IMR-90 (cell line): ENCODE data around the gene CIITA. TPM values are rescaled to one million over a fixed set of nuclear protein-coding genes. Genes with fewer than 3 reads are reported as not detected.

Source experiments
- ATAC-seq: fragments of 200-7000 bp; cut with Tn5 transposase; 2 replicates; pipeline ENCODE4 v1.9.1; 2020; ENCODE audit warnings: low read depth, mild to moderate bottlenecking, moderate library complexity
- BruUV-seq: library from RNA; stranded (reverse); fragments of 400-500 nt; replicated peaks from 2 replicates; lab custom pipeline; 2021; lab: Mats Ljungman, UMichigan
- CTCF ChIA-PET: fragments of 300-600 bp; formaldehyde crosslinking; extraction: SDS; loops from one replicate; lab custom pipeline; 2021; ENCODE audit warnings: antibody characterized with exemption; lab: Yijun Ruan, JAX
- POLR2A ChIA-PET: fragments of 300-600 bp; sonication (Branson Sonifier 250); formaldehyde crosslinking; loops from one replicate; lab custom pipeline; 2022; ENCODE audit warnings: antibody characterized with exemption; ENCODE audit not compliant: unreplicated experiment; lab: Charles Lee
- DNase-seq: peaks from one replicate; pipeline ENCODE4 v3.0.0; 2013
- H2AFZ ChIP-seq: replicated peaks from 2 replicates; pipeline ENCODE3; 2013; ENCODE audit warnings: low read length, mild to moderate bottlenecking; ENCODE audit not compliant: poor library complexity
- H2AK5ac ChIP-seq: 2 replicates; pipeline ENCODE4 v1.6.1; 2013; ENCODE audit warnings: low read depth, low read length, inconsistent platforms
- H2AK9ac ChIP-seq: replicated peaks from 2 replicates; pipeline ENCODE3; 2013; ENCODE audit warnings: mild to moderate bottlenecking, low read depth, low read length, moderate library complexity; ENCODE audit not compliant: poor library complexity
- H2BK120ac ChIP-seq: 2 replicates; pipeline ENCODE4 v1.6.1; 2013; ENCODE audit warnings: low read depth, low read length, inconsistent platforms
- H2BK15ac ChIP-seq: 3 replicates; pipeline ENCODE4 v1.6.1; 2013; ENCODE audit warnings: low read depth, low read length, inconsistent platforms
- H2BK20ac ChIP-seq: 2 replicates; pipeline ENCODE4 v1.6.1; 2013; ENCODE audit warnings: low read depth, mild to moderate bottlenecking, inconsistent platforms, low read length, moderate library complexity
- H2BK5ac ChIP-seq: 2 replicates; pipeline ENCODE4 v1.6.1; 2013; ENCODE audit warnings: mild to moderate bottlenecking, low read depth, low read length, inconsistent platforms; ENCODE audit not compliant: poor library complexity, severe bottlenecking
- H3K14ac ChIP-seq: replicated peaks from 2 replicates; pipeline ENCODE4 v1.6.1; 2013; ENCODE audit warnings: low read depth, low read length, inconsistent platforms
- H3K18ac ChIP-seq: 2 replicates; pipeline ENCODE4 v1.6.1; 2013; ENCODE audit warnings: low read depth, low read length, control low read depth
- H3K23ac ChIP-seq: 2 replicates; pipeline ENCODE4 v1.6.1; 2013; ENCODE audit warnings: low read depth, low read length, inconsistent platforms
- H3K27ac ChIP-seq: 2 replicates; pipeline ENCODE4 v1.5.1; 2013; ENCODE audit warnings: mild to moderate bottlenecking, control low read depth, low read length; ENCODE audit not compliant: insufficient read depth
- H3K27me3 ChIP-seq: 2 replicates; pipeline ENCODE4 v1.6.1; 2013; ENCODE audit warnings: low read length; ENCODE audit not compliant: control insufficient read depth, insufficient read depth
- H3K36me3 ChIP-seq: 2 replicates; pipeline ENCODE4 v1.6.1; 2013; ENCODE audit warnings: low read length, mixed read lengths; ENCODE audit not compliant: control insufficient read depth, insufficient read depth
- H3K4ac ChIP-seq: 2 replicates; pipeline ENCODE4 v1.6.1; 2013; ENCODE audit warnings: low read depth, low read length, inconsistent platforms
- H3K4me1 ChIP-seq: 2 replicates; pipeline ENCODE4 v1.6.1; 2013; ENCODE audit warnings: low read length, mixed read lengths; ENCODE audit not compliant: control insufficient read depth, insufficient read depth
- H3K4me2 ChIP-seq: 2 replicates; pipeline ENCODE4 v1.6.1; 2013; ENCODE audit warnings: low read depth, mild to moderate bottlenecking, control low read depth, low read length, moderate library complexity
- H3K4me3 ChIP-seq: 2 replicates; pipeline ENCODE4 v1.5.1; 2013; ENCODE audit warnings: low read depth, mild to moderate bottlenecking, control low read depth, low read length, moderate library complexity; ENCODE audit not compliant: insufficient read depth
- H3K56ac ChIP-seq: 2 replicates; pipeline ENCODE4 v1.6.1; 2013; ENCODE audit warnings: low read length, inconsistent platforms; ENCODE audit not compliant: insufficient read depth; ENCODE audit errors: extremely low read depth
- H3K79me1 ChIP-seq, 2 experiments: 2 replicates each; pipeline ENCODE4 v1.6.1; 2013; ENCODE audit warnings: low read length in 2 of 2, inconsistent platforms in 1 of 2, low read depth in 1 of 2
- H3K9ac ChIP-seq: 2 replicates; pipeline ENCODE4 v1.6.1; 2013; ENCODE audit warnings: low read depth, low read length, control low read depth
- H3K9me1 ChIP-seq: 2 replicates; pipeline ENCODE4 v1.6.1; 2013; ENCODE audit warnings: low read length, inconsistent platforms; ENCODE audit not compliant: insufficient read depth
- H3K9me3 ChIP-seq: 2 replicates; pipeline ENCODE4 v1.6.1; 2013; ENCODE audit warnings: low read length; ENCODE audit not compliant: control insufficient read depth, insufficient read depth
- H4K20me1 ChIP-seq: 2 replicates; pipeline ENCODE4 v1.6.1; 2013; ENCODE audit warnings: low read length, inconsistent platforms; ENCODE audit not compliant: insufficient read depth
- H4K5ac ChIP-seq: 2 replicates; pipeline ENCODE4 v1.6.1; 2013; ENCODE audit warnings: mild to moderate bottlenecking, low read depth, low read length, control low read depth
- H4K8ac ChIP-seq, 2 experiments: 2 replicates each; pipeline ENCODE4 v1.6.1; 2013; ENCODE audit warnings: low read depth in 2 of 2, low read length in 2 of 2, control low read depth in 1 of 2, inconsistent platforms in 1 of 2
- H4K91ac ChIP-seq: 2 replicates; pipeline ENCODE4 v1.6.1; 2013; ENCODE audit warnings: low read depth, low read length, inconsistent platforms; ENCODE audit not compliant: insufficient read depth
- BHLHE40 ChIP-seq: fragments of 150-350 bp; IDR thresholded peaks from 2 replicates; pipeline ENCODE4 v1.6.1; 2016; ENCODE audit warnings: mild to moderate bottlenecking, low read depth, low read length
- CEBPB ChIP-seq: IDR thresholded peaks from 2 replicates; pipeline ENCODE4 v1.6.1; 2012; ENCODE audit warnings: low read depth, low read length, improper control_type of control experiment
- CHD1 ChIP-seq: IDR thresholded peaks from 2 replicates; pipeline ENCODE4 v1.6.1; 2012; ENCODE audit warnings: low read depth, low read length, improper control_type of control experiment
- FOS ChIP-seq: fragments of 150-350 bp; IDR thresholded peaks from 2 replicates; pipeline ENCODE4 v1.6.1; 2016; ENCODE audit warnings: low read depth, low read length
- MAFK ChIP-seq: IDR thresholded peaks from 2 replicates; pipeline ENCODE4 v1.6.1; 2012; ENCODE audit warnings: low read depth, low read length, improper control_type of control experiment
- MAZ ChIP-seq: IDR thresholded peaks from 2 replicates; pipeline ENCODE4 v1.6.1; 2012; ENCODE audit warnings: low read depth, mild to moderate bottlenecking, low read length, improper control_type of control experiment, moderate library complexity, borderline replicate concordance
- MXI1 ChIP-seq: IDR thresholded peaks from 2 replicates; pipeline ENCODE4 v1.6.1; 2012; ENCODE audit warnings: low read depth, mild to moderate bottlenecking, low read length, moderate library complexity, borderline replicate concordance
- NFE2L2 ChIP-seq: fragments of 150-350 bp; IDR thresholded peaks from 2 replicates; pipeline ENCODE4 v1.6.1; 2016; ENCODE audit warnings: low read depth, mild to moderate bottlenecking, low read length
- POLR2A ChIP-seq: IDR thresholded peaks from 2 replicates; pipeline ENCODE4 v1.6.1; 2012; ENCODE audit warnings: mild to moderate bottlenecking, low read depth, low read length
- RAD21 ChIP-seq: IDR thresholded peaks from 2 replicates; pipeline ENCODE4 v1.6.1; 2012; ENCODE audit warnings: low read length, improper control_type of control experiment
- RCOR1 ChIP-seq: IDR thresholded peaks from 2 replicates; pipeline ENCODE4 v1.6.1; 2012; ENCODE audit warnings: mild to moderate bottlenecking, low read length, improper control_type of control experiment; ENCODE audit not compliant: insufficient replicate concordance
- RFX5 ChIP-seq: IDR thresholded peaks from 2 replicates; pipeline ENCODE4 v1.8.0; 2012; ENCODE audit warnings: low read depth, mild to moderate bottlenecking, low read length, moderate library complexity
- SMC3 ChIP-seq: fragments of 150-350 bp; IDR thresholded peaks from 2 replicates; pipeline ENCODE4 v1.6.1; 2016; ENCODE audit warnings: low read depth, mild to moderate bottlenecking, antibody characterized with exemption, low read length, moderate library complexity
- WGBS, 2 experiments: methylation state at CpG; one replicate each; pipeline versions ENCODE4 v1.1.5 to v1.1.7; 2013; ENCODE audit warnings: missing lambda C conversion rate in 2 of 2; ENCODE audit not compliant: insufficient read length in 1 of 2; ENCODE audit errors: extremely low coverage in 2 of 2; 5-methylcytosine and 5-hydroxymethylcytosine counted together
- dilution Hi-C: fragments of 300-500 bp; cut with HindIII; formaldehyde crosslinking; loops from one replicate; pipeline ENCODE4 v1.14.3; 2018; ENCODE audit warnings: low sequenced_read_pairs; ENCODE audit not compliant: unreplicated experiment
- in situ Hi-C: fragments of 300-500 bp; cut with MboI; formaldehyde crosslinking; loops from 3 replicates; pipeline ENCODE4 v1.14.3; 2019; ENCODE audit warnings: low sequenced_read_pairs, inconsistent platforms, mixed read lengths
- intact Hi-C: fragments of 100-400 bp; cut with micrococcal nuclease; formaldehyde crosslinking; loops from 2 replicates; pipeline ENCODE4 v1.10.0; 2022
- polyA plus RNA-seq, 3 experiments: library from polyadenylated mRNA; depleted of rRNA; stranded (reverse); fragments of >200 nt; gene quantifications; 2 replicates each; pipeline ENCODE4 v1.2.3, GENCODE V29; 2012; ENCODE audit warnings: low replicate concordance in 1 of 3
- total RNA-seq: library from RNA; depleted of rRNA; stranded (reverse); fragments of >200 nt; gene quantifications from 2 replicates; pipeline ENCODE4 v1.2.3, GENCODE V29; 2012
- TF ChIP-seq, protein P1 (sequence below): fragments of 150-350 bp; IDR thresholded peaks from 2 replicates; pipeline ENCODE4 v1.6.1; 2016; ENCODE audit warnings: low read depth, mild to moderate bottlenecking, low read length, moderate library complexity, borderline replicate concordance
- TF ChIP-seq, protein P2 (sequence below): fragments of 150-350 bp; IDR thresholded peaks from 2 replicates; pipeline ENCODE4 v1.6.1; 2017; ENCODE audit warnings: mild to moderate bottlenecking, antibody characterized with exemption, low read length, low read depth
- TF ChIP-seq, protein P3 (sequence below): conservative IDR thresholded peaks from 2 replicates; pipeline ENCODE4 v1.5.1; 2012; ENCODE audit warnings: mild to moderate bottlenecking, low read depth, low read length, improper control_type of control experiment

Gene CIITA
- total and polyA plus RNA-seq, 2 of the 4 experiments (the other 2 are of a cell fraction): 0.10 TPM; not detected in 1

DNA sequence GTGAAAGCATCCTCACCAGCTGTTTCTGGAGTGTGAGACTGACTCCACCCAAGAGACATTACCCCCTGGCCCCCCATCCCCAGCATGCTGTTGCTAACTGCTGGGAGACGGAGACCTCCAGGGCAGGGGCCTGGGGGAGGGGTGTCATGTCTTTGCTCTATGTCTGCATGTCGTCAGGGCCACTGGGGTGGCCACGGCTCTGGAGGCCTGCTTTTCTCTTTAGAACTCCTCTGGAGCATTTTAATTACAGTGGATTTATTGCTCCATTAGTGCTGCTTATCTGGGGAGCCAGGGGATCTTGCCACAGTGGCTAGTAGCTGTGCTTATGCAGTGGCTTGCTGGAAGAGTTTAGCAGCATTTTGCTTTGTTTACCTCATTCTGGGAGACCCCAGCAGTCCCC is 99.6 kb downstream of the CIITA start:
- Histone ChIP-seq H3K9ac (no peak overlapping the region), H2BK20ac (no peak overlapping the region), H2AK9ac (no peak overlapping the region), H3K4ac (no peak overlapping the region), H3K9me3 (no peaks in the 10 kb centered on the region), H3K4me2 (no peak overlapping the region), H4K91ac (no peak overlapping the region), H3K9me1 (peaks cover 7% of the 10 kb centered on the region), H4K8ac (no peak overlapping the region), H3K27ac (no peak overlapping the region), H3K27me3 (no peaks in the 10 kb centered on the region), H3K79me1 (peaks cover 3 to 13% of the 10 kb centered on the region in 2 experiments; a peak in 2 of 4 replicates), H4K5ac (no peak overlapping the region), H4K20me1 (no peaks in the 10 kb centered on the region), H3K36me3 (peaks cover 17% of the 10 kb centered on the region), H2AFZ (no peak overlapping the region), H3K4me3 (no peak overlapping the region), H3K14ac (no peak overlapping the region), H3K18ac (no peak overlapping the region), H2BK120ac (no peak overlapping the region), H2BK5ac (no peak overlapping the region), H3K56ac (no peak overlapping the region), H2AK5ac (no peak overlapping the region), H3K23ac (no peak overlapping the region), H3K4me1 (peaks cover 18% of the 10 kb centered on the region), H2BK15ac (no peak overlapping the region)
- no peak for ATAC-seq
- POLR2A ChIA-PET: no interaction called here
- DNase-seq: no peak
- dilution Hi-C loops (no loop called here), intact Hi-C loops (no loop called here), in situ Hi-C loops (no loop called here)
- WGBS, 2 experiments: no CpG with 5 or more reads among the region's 3 CpGs
- no peak for TF ChIP-seq RCOR1
- no peak for TF ChIP-seq MXI1
- no peak for TF ChIP-seq MAZ
- TF ChIP-seq, protein P1, sequence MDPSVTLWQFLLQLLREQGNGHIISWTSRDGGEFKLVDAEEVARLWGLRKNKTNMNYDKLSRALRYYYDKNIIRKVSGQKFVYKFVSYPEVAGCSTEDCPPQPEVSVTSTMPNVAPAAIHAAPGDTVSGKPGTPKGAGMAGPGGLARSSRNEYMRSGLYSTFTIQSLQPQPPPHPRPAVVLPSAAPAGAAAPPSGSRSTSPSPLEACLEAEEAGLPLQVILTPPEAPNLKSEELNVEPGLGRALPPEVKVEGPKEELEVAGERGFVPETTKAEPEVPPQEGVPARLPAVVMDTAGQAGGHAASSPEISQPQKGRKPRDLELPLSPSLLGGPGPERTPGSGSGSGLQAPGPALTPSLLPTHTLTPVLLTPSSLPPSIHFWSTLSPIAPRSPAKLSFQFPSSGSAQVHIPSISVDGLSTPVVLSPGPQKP: no peak
- TF ChIP-seq MAFK: no peak
- TF ChIP-seq CEBPB: no peak
- no peak for TF ChIP-seq POLR2A
- TF ChIP-seq, protein P2, sequence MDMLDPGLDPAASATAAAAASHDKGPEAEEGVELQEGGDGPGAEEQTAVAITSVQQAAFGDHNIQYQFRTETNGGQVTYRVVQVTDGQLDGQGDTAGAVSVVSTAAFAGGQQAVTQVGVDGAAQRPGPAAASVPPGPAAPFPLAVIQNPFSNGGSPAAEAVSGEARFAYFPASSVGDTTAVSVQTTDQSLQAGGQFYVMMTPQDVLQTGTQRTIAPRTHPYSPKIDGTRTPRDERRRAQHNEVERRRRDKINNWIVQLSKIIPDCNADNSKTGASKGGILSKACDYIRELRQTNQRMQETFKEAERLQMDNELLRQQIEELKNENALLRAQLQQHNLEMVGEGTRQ: no peak
- TF ChIP-seq SMC3: no peak
- no peak for TF ChIP-seq NFE2L2
- TF ChIP-seq, protein P3, sequence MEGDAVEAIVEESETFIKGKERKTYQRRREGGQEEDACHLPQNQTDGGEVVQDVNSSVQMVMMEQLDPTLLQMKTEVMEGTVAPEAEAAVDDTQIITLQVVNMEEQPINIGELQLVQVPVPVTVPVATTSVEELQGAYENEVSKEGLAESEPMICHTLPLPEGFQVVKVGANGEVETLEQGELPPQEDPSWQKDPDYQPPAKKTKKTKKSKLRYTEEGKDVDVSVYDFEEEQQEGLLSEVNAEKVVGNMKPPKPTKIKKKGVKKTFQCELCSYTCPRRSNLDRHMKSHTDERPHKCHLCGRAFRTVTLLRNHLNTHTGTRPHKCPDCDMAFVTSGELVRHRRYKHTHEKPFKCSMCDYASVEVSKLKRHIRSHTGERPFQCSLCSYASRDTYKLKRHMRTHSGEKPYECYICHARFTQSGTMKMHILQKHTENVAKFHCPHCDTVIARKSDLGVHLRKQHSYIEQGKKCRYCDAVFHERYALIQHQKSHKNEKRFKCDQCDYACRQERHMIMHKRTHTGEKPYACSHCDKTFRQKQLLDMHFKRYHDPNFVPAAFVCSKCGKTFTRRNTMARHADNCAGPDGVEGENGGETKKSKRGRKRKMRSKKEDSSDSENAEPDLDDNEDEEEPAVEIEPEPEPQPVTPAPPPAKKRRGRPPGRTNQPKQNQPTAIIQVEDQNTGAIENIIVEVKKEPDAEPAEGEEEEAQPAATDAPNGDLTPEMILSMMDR: no peak
- TF ChIP-seq CHD1: no peak
- no peak for TF ChIP-seq BHLHE40
- no peak for TF ChIP-seq RAD21
- TF ChIP-seq RFX5: no peak
- TF ChIP-seq FOS: no peak
- BruUV-seq: no TSS peak
- CTCF ChIA-PET: no interaction called here
